GM21825 (cell line): ENCODE measurements around the gene SNX15.
"Not testable (repeated sequence)": the region's sequence is repeated elsewhere in the genome, so short reads cannot be mapped to it uniquely, and the experiment has no call there.

ENCODE experiments used
- ATAC-seq: cut with Tn5 transposase; IDR thresholded peaks from one replicate; pipeline ENCODE4 v1.9.1; 2021; ENCODE audit warnings: mild to moderate bottlenecking, moderate library complexity; ENCODE audit not compliant: unreplicated experiment

The SNX15 gene

GRCh38 chr11:65014726-65015227 is 12.5 kb upstream of the SNX15 start:
- ATAC-seq, result no peak

- no peak for ATAC-seq
Observed at GRCh38 chr11:65016705-65017104, 10.5 kb upstream of the SNX15 start.

DNA sequence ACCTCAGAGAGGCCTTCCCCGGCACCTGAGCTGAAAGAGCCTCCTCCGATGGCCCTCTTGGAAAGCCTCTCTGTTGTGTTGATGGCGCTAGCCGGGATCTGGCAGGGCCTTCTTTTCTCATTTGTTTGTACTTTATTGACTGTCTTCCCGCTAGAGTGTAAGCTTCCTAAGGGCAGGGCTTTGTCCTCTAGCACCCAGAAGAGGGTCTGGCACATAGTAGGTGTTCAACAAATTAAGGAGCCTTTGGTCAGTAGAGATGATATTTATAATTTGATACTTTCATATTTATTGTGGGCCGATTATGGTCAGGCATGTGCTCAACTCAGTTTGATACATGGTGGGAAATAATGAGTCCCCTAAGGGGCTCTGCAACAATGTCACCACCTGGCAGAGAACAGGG is 9.3 kb upstream of the SNX15 start:
- ATAC-seq, result no peak

- no peak for ATAC-seq
Observed at GRCh38 chr11:65019824-65020223, 7.4 kb upstream of the SNX15 start.

GRCh38 chr11:65021003-65021402 is 6.2 kb upstream of the SNX15 start:
- no peak for ATAC-seq

DNA sequence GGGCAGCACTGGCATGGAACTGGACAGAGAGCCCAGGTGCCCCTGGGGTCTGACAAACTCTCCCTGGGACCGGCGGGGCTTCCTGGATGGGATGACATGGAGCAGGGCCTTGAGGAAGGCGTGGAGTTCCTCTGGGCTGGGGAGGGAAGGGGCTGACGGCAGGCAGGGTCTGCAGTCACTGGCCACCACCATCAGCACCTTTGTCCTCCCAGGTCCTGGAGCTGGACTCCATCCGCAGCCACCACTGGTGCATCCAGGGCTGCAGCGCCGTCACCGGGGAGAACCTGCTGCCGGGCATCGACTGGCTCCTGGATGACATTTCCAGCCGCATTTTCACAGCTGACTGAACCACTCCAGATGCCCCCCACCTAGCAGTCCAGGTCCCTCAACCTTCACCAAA is 5.7 kb upstream of the SNX15 start:
- no peak for ATAC-seq

- not testable (repeated sequence) for ATAC-seq
Observed at GRCh38 chr11:65023502-65023901, 3.7 kb upstream of the SNX15 start.

- no peak for ATAC-seq
Observed at GRCh38 chr11:65026810-65027209, 429 bp upstream of the SNX15 start.

- ATAC-seq, result no peak
Observed at GRCh38 chr11:65032216-65032615, 5.0 kb downstream of the SNX15 start.

- no peak for ATAC-seq
Observed at GRCh38 chr11:65034423-65034822, 7.2 kb downstream of the SNX15 start.

GRCh38 chr11:65035579-65035978 is 8.3 kb downstream of the SNX15 start:
- ATAC-seq, result no peak

- ATAC-seq, result no peak
Observed at GRCh38 chr11:65036931-65037330, 9.7 kb downstream of the SNX15 start.

GRCh38 chr11:65040520-65040846 is 13.2 kb downstream of the SNX15 start:
- ATAC-seq, result no peak

GRCh38 chr11:65040847-65041622 is 13.8 kb downstream of the SNX15 start, which contains the start of gene SAC3D1:
Gene SAC3D1 (plus strand): TSS chr11:65041210. CDS start chr11:65041293, 83 bp downstream.
- peak; percentile 85 for ATAC-seq

- ATAC-seq, result no peak
Observed at GRCh38 chr11:65042891-65043290, 15.7 kb downstream of the SNX15 start.

- ATAC-seq, result no peak
Observed at GRCh38 chr11:65043881-65044501, 16.8 kb downstream of the SNX15 start.

GRCh38 chr11:65045061-65045460 is 17.8 kb downstream of the SNX15 start:
- ATAC-seq, result no peak

GRCh38 chr11:65045728-65046127 is 18.5 kb downstream of the SNX15 start:
- ATAC-seq, result no peak

- ATAC-seq, result no peak
Observed at GRCh38 chr11:65047581-65048422, 20.6 kb downstream of the SNX15 start.

DNA sequence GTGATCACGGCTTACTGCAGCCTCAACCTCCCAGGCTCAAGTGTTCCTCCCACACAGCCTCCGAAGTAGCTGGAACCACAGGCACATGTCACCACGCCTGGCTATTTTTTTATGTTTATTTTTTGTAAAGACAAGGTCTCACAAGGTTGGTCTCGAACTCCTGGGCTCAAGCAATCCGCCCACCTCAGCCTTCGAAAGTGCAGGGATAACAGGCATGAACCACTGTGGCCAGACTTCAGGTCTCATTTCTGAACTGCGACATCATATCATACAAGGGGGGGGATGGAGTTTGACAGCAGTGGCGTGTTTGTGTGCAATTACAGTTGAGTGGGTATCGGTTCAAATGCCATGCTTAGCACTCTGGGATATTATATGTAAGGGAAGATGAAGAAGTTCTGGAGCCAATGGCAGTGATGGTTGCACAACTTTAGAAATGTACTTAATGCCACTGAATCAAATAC is 24.2 kb downstream of the SNX15 start:
- no peak for ATAC-seq

DNA sequence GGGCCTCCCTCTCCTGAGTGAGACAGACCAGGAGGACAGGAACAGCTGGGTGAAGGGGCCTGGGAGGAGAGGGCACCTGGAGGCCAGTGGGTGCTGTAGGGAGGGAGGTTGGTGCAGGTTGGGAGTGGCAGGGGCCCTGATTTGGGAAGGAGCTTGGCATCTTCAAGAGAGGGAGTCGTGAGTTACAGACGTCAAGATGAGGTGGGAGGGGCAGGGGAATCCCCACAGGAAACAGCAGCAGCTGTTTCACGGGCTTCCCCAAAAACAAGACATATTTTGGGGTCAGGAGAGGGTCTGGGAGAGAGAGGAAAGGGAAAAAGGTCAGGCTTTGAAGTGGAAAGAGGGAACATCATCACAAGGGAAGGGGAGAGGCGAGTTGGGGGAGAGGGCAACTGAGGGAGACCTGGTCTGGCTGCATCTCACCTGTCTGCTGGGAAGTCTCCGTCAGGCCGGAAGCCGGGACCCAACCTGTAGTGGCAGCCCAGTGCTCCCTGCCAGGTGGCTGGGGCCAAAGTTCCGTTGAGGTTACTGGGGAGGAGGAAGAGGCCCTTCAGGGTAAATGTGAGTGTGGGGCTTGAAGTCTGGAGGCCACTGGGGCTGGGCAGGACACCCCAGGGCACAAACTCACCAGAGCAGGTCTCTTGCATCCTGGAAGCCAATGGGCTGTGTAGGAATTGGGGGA is 26.7 kb downstream of the SNX15 start:
- ATAC-seq, result no peak
